GM12872 (cell line): ENCODE data around the gene NRDC.

ENCODE experiments used
- TF ChIP-seq, protein P1 (sequence below): IDR thresholded peaks from 3 replicates; pipeline ENCODE4 v1.5.1; 2011; ENCODE audit warnings: low read depth, mild to moderate bottlenecking, low read length, moderate library complexity; ENCODE audit not compliant: insufficient read depth

NRDC gene

GRCh38 chr1:51794868-51795267 is 83.7 kb downstream of the NRDC start:
- TF ChIP-seq, protein P1, sequence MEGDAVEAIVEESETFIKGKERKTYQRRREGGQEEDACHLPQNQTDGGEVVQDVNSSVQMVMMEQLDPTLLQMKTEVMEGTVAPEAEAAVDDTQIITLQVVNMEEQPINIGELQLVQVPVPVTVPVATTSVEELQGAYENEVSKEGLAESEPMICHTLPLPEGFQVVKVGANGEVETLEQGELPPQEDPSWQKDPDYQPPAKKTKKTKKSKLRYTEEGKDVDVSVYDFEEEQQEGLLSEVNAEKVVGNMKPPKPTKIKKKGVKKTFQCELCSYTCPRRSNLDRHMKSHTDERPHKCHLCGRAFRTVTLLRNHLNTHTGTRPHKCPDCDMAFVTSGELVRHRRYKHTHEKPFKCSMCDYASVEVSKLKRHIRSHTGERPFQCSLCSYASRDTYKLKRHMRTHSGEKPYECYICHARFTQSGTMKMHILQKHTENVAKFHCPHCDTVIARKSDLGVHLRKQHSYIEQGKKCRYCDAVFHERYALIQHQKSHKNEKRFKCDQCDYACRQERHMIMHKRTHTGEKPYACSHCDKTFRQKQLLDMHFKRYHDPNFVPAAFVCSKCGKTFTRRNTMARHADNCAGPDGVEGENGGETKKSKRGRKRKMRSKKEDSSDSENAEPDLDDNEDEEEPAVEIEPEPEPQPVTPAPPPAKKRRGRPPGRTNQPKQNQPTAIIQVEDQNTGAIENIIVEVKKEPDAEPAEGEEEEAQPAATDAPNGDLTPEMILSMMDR = no peak

GRCh38 chr1:51794260-51794659 is 84.3 kb downstream of the NRDC start:
- TF ChIP-seq, protein P1 = no peak

DNA sequence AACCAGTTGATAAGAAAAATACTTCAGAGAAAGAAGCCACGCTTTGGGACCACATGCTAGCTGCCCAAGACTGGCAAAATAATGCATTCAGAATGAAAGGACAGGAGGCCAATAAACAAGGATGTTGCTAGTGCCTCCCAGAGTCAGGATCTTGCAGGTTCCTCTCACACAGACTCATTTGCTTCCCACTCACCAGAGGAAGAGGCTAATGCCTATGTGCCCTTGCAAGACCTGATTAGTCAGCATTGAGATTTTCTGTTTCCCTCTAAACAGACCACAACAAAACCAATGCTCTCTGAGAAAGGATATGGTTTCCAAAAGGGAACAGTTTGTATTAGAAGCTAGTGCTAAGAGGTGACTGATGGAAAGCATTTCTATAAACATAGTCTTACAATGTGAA is 85.7 kb downstream of the NRDC start:
- TF ChIP-seq, protein P1 = no peak

- TF ChIP-seq, protein P1 = no peak
Observed at GRCh38 chr1:51791888-51792287, 86.6 kb downstream of the NRDC start.

DNA sequence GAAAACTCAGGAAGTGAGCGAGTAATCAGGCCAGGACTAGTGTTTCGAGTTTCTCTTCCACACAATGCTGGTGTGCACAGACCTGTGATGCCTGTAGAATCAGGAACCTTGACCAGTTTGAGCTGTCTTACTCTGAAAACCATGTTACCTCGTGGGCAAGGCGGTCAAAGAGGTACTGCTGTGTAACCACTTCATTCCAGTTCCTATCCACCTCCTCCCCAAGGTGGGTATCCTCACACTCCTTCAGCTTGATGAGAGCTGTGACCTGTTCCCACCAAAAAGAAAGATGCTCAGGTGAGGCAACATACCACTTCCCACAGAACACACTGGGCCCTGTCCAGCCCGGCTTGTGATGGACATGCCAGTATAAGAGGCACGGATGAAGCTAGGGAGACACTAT is 88.1 kb downstream of the NRDC start:
- TF ChIP-seq, protein P1 = no peak

DNA sequence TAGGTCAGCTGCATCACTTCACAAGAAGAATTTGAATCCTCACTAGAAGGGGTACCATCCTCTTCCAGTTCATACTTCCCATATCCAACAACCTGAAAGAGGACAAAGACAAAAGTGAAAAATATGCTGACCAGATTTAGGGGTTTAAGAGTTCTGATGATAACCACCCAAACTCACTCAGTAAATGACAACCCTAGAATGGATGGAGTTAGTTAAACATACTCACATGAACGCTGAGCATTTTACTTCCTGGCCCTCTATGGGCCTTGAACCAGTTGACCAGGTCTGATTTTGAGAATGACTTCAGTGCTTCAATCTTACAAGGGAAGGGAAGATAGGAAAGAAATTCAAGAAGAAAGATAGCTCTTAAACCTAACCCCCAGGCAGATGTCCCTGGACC is 89.2 kb downstream of the NRDC start:
- TF ChIP-seq, protein P1 = no peak

- TF ChIP-seq, protein P1 = no peak
Observed at GRCh38 chr1:51788938-51789337, 89.6 kb downstream of the NRDC start.

- TF ChIP-seq, protein P1 = no peak
Observed at GRCh38 chr1:51784997-51785421, 93.5 kb downstream of the NRDC start.
